C4-2B (cell line): ENCODE data around the gene AUTS2.

ENCODE experiments used
- CTCF ChIP-seq: fragments of 450-650 bp; conservative IDR thresholded peaks from 2 replicates; pipeline ENCODE4 v1.5.1; 2017; ENCODE audit warnings: mild to moderate bottlenecking
- ZFX ChIP-seq: fragments of 450-650 bp; IDR thresholded peaks from 2 replicates; pipeline ENCODE4 v1.6.1; 2017

DNA sequence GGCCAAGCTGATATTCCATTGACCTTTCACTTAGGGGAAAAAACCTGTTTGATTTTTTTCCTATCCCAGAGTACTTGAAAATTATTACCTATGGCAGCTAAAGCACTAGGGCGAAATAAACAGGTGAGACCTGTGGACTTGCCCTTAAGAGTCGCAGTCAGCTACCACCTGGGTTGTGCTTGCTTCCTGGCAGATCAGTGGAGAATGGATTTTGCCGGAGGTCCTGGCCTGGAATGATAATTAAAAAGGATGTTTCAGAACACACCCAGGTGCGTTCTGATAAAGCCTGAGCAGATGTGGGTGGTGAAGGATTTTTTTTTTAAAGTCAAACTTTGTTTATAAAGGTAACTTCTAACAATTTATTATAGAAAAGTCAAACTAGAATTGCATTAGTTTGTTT lies 59.1 kb downstream of the AUTS2 start:
- TF ChIP-seq CTCF: no peak
- no peak for TF ChIP-seq ZFX
